SK-N-SH (cell line): ENCODE measurements around the gene TGIF1.

Experiments used
- CTCF ChIP-seq: fragments of 200-600 bp; sonication (generic); IDR thresholded peaks from 2 replicates; pipeline ENCODE4 v1.6.1; 2017; ENCODE audit warnings: antibody characterized with exemption, mild to moderate bottlenecking, moderate library complexity
- EP300 ChIP-seq, 2 experiments: IDR thresholded peaks; 2 replicates each; pipeline versions ENCODE4 v1.4.0 to v1.6.1; 2012; ENCODE audit warnings: borderline replicate concordance in 1 of 2, low read depth in 1 of 2, low read length in 1 of 2
- EZH2phosphoT487 ChIP-seq: fragments of 200-600 bp; sonication (generic); IDR thresholded peaks from 2 replicates; pipeline ENCODE4 v1.6.1; 2017; ENCODE audit warnings: low read depth, mixed run types, mild to moderate bottlenecking, antibody characterized with exemption, moderate library complexity, borderline replicate concordance
- FOXM1 ChIP-seq: IDR thresholded peaks from 2 replicates; pipeline ENCODE4 v1.4.0; 2012; ENCODE audit warnings: low read depth, mild to moderate bottlenecking
- RAD21 ChIP-seq: IDR thresholded peaks from 2 replicates; pipeline ENCODE4 v1.6.1; 2012; ENCODE audit warnings: mild to moderate bottlenecking, low read length
- RCOR1 ChIP-seq: fragments of 150-350 bp; IDR thresholded peaks from 2 replicates; pipeline ENCODE4 v1.6.1; 2017; ENCODE audit warnings: antibody characterized with exemption, low read length
- SIN3A ChIP-seq: IDR thresholded peaks from 2 replicates; pipeline ENCODE4 v1.6.1; 2012; ENCODE audit warnings: low read depth, mild to moderate bottlenecking, low read length, moderate library complexity, borderline replicate concordance
- TAF1 ChIP-seq: IDR thresholded peaks from 2 replicates; pipeline ENCODE4 v1.6.1; 2012; ENCODE audit warnings: low read depth, mild to moderate bottlenecking, low read length, moderate library complexity, borderline replicate concordance
- USF1 ChIP-seq: IDR thresholded peaks from 2 replicates; pipeline ENCODE4 v1.4.0; 2012; ENCODE audit warnings: low read depth, borderline replicate concordance

GRCh38 chr18:3424280-3424890 lies 25.6 kb upstream of the TGIF1 start:
- TF ChIP-seq SIN3A: no peak
- no peak for TF ChIP-seq USF1
- no peak for TF ChIP-seq CTCF
- TF ChIP-seq TAF1: no peak
- no peak for TF ChIP-seq EP300 (IDR thresholded peaks at IDR 0.05; ENCODE audit: borderline replicate concordance in 1 of 2, low read depth in 1 of 2, low read length in 1 of 2)
- TF ChIP-seq FOXM1: no peak
- TF ChIP-seq RAD21: no peak
- TF ChIP-seq RCOR1: no peak
- no peak for TF ChIP-seq EZH2phosphoT487
